HCT116 (cell line): Measurements from ENCODE around the gene HDGFL3. TPM values are rescaled to one million over a fixed set of nuclear protein-coding genes. Genes with fewer than 3 reads are reported as not detected.

Source experiments
- ATAC-seq: fragments of 200-7000 bp; cut with Tn5 transposase; 2 replicates; pipeline ENCODE4 v1.9.1; 2020; ENCODE audit warnings: mild to moderate bottlenecking, moderate library complexity
- BruUV-seq: library from RNA; stranded (reverse); fragments of 400-500 nt; replicated peaks from 2 replicates; lab custom pipeline; 2021; lab: Mats Ljungman, UMichigan
- CTCF ChIA-PET: fragments of 300-600 bp; sonication (Branson Sonifier 250); formaldehyde crosslinking; loops from one replicate; lab custom pipeline; 2021; ENCODE audit warnings: antibody characterized with exemption; lab: Charles Lee
- POLR2A ChIA-PET: fragments of 300-600, 350-600 bp; sonication (Branson Sonifier 250); formaldehyde crosslinking; loops from one replicate; lab custom pipeline; 2021; ENCODE audit warnings: antibody characterized with exemption; lab: Charles Lee
- RAD21 ChIA-PET, 2 experiments: fragments of 300-600 bp; sonication (Branson Sonifier 250); formaldehyde crosslinking; loops; one replicate each; lab custom pipeline; 2023; ENCODE audit warnings: low total read pairs in 2 of 2; ENCODE audit not compliant: uncharacterized antibody in 2 of 2, unreplicated experiment in 2 of 2, low non-redundant PET in 1 of 2; lab: Charles Lee
- DNase-seq: peaks from one replicate; pipeline ENCODE4 v3.0.0-alpha.2; 2010; ENCODE audit warnings: low read depth, low spot score
- H2AFZ ChIP-seq: fragments of 200-600 bp; shearing (Covaris generic), sonication (generic); 2 replicates; pipeline ENCODE4 v1.6.1; 2017; ENCODE audit warnings: low read depth, mixed run types, mixed read lengths, antibody characterized with exemption, low read length; ENCODE audit not compliant: poor library complexity, severe bottlenecking
- H3K27ac ChIP-seq: 2 replicates; pipeline ENCODE4 v1.5.1; 2012; ENCODE audit warnings: low read depth, low read length
- H3K27me3 ChIP-seq: fragments of 200-600 bp; sonication (generic); 2 replicates; pipeline ENCODE4 v1.6.1; 2016; ENCODE audit warnings: mixed run types, low read length, mixed read lengths; ENCODE audit not compliant: insufficient read depth
- H3K36me3 ChIP-seq, 2 experiments: fragments of 200-500 bp in 1 of 2; fragments of 200-600 bp in 1 of 2; sonication (Bioruptor generic) in 1 of 2; sonication (generic) in 1 of 2; 2 replicates each; pipeline versions ENCODE4 v1.5.1 to v1.6.1; 2014 to 2016; ENCODE audit warnings: low read length in 2 of 2, inconsistent platforms in 1 of 2, mixed read lengths in 1 of 2, mixed run types in 1 of 2; ENCODE audit not compliant: insufficient read depth in 2 of 2, control insufficient read depth in 1 of 2
- H3K4me1 ChIP-seq, 2 experiments: fragments of 200-600 bp in 1 of 2; sonication (generic) in 1 of 2; 2 replicates each; pipeline versions ENCODE4 v1.5.1 to v1.6.1; 2012 to 2017; ENCODE audit warnings: low read length in 2 of 2, inconsistent platforms in 1 of 2, mild to moderate bottlenecking in 1 of 2, mixed read lengths in 1 of 2, mixed run types in 1 of 2, moderate library complexity in 1 of 2; ENCODE audit not compliant: insufficient read depth in 2 of 2, control insufficient read depth in 1 of 2
- H3K4me2 ChIP-seq: fragments of 200-600 bp; sonication (generic); 2 replicates; pipeline ENCODE4 v1.6.1; 2017; ENCODE audit warnings: mixed run types, low read length, mixed read lengths
- H3K4me3 ChIP-seq, 2 experiments: fragments of 200-600 bp in 1 of 2; sonication (generic) in 1 of 2; replicated peaks in 1 of 2; 2 replicates each; pipeline ENCODE4 v1.5.1; 2011 to 2016; ENCODE audit warnings: low read length in 2 of 2, control low read depth in 1 of 2, low read depth in 1 of 2, mild to moderate bottlenecking in 1 of 2, mixed read lengths in 1 of 2, mixed run types in 1 of 2
- H3K79me2 ChIP-seq: fragments of 200-600 bp; sonication (generic); 2 replicates; pipeline ENCODE4 v1.6.1; 2017; ENCODE audit warnings: mild to moderate bottlenecking, mixed run types, low read length, moderate library complexity, mixed read lengths; ENCODE audit not compliant: insufficient read depth
- H3K9ac ChIP-seq: fragments of 200-600 bp; sonication (generic); 2 replicates; pipeline ENCODE4 v1.6.1; 2016; ENCODE audit warnings: low read length, mixed read lengths
- H3K9me2 ChIP-seq: fragments of 200-600 bp; sonication (generic), shearing (Covaris generic); 2 replicates; pipeline ENCODE4 v1.6.1; 2017; ENCODE audit warnings: mixed run types, mild to moderate bottlenecking, moderate library complexity; ENCODE audit not compliant: insufficient read depth
- H3K9me3 ChIP-seq, 2 experiments: fragments of 200-500 bp in 1 of 2; fragments of 200-600 bp in 1 of 2; sonication (Bioruptor generic) in 1 of 2; sonication (generic) in 1 of 2; 2 replicates each; pipeline ENCODE4 v1.6.1; 2014 to 2017; ENCODE audit warnings: low read length in 2 of 2, mixed read lengths in 2 of 2, inconsistent platforms in 1 of 2, low read depth in 1 of 2, mild to moderate bottlenecking in 1 of 2, mixed run types in 1 of 2, moderate library complexity in 1 of 2; ENCODE audit not compliant: control insufficient read depth in 1 of 2, insufficient read depth in 1 of 2
- H4K20me1 ChIP-seq: fragments of 200-600 bp; sonication (generic), shearing (Covaris generic); 2 replicates; pipeline ENCODE4 v1.6.1; 2017; ENCODE audit warnings: mixed run types, mild to moderate bottlenecking, moderate library complexity; ENCODE audit not compliant: insufficient read depth
- ATF3 ChIP-seq: IDR thresholded peaks from 2 replicates; pipeline ENCODE4 v1.6.1; 2012
- CBX3 ChIP-seq: IDR thresholded peaks from 2 replicates; pipeline ENCODE4 v1.6.1; 2012; ENCODE audit warnings: low read depth
- ELF1 ChIP-seq: IDR thresholded peaks from 2 replicates; pipeline ENCODE4 v1.6.1; 2012; ENCODE audit warnings: low read depth, borderline replicate concordance
- EZH2 ChIP-seq: fragments of 200-600 bp; sonication (generic); IDR thresholded peaks from 2 replicates; pipeline ENCODE4 v1.6.1; 2017; ENCODE audit warnings: antibody characterized with exemption, mixed run types
- JUND ChIP-seq: IDR thresholded peaks from 2 replicates; pipeline ENCODE4 v1.6.1; 2012
- REST ChIP-seq: IDR thresholded peaks from 2 replicates; pipeline ENCODE4 v1.6.1; 2012; ENCODE audit warnings: low read depth
- TCF7L2 ChIP-seq: IDR thresholded peaks from 2 replicates; pipeline ENCODE4 v1.7.0; 2011; ENCODE audit warnings: borderline replicate concordance, inconsistent platforms; ENCODE audit not compliant: insufficient read depth, insufficient read length; ENCODE audit errors: extremely low read depth
- YY1 ChIP-seq: IDR thresholded peaks from 2 replicates; pipeline ENCODE4 v1.6.1; 2011; ENCODE audit warnings: low read length, low read depth, moderate library complexity, mild to moderate bottlenecking; ENCODE audit not compliant: insufficient replicate concordance; ENCODE audit errors: extremely low read depth
- intact Hi-C: fragments of 100-400 bp; cut with micrococcal nuclease; formaldehyde crosslinking; loops from 2 replicates; pipeline ENCODE4 v1.10.0; 2022
- total RNA-seq: library from RNA; stranded (reverse); gene quantifications from one replicate; pipeline ENCODE4 v1.2.1, GENCODE V29; 2021; ENCODE audit not compliant: unreplicated experiment
- TF ChIP-seq, protein P1 (sequence below): IDR thresholded peaks from 2 replicates; pipeline ENCODE4 v1.6.1; 2011; ENCODE audit warnings: mild to moderate bottlenecking, low read length, moderate library complexity; ENCODE audit not compliant: insufficient replicate concordance; ENCODE audit errors: extremely low read depth
- TF ChIP-seq, protein P2 (sequence below): IDR thresholded peaks from 2 replicates; pipeline ENCODE4 v1.6.1; 2012

Gene HDGFL3
- total RNA-seq, 1 experiment from 2014 or later, result 0.64 TPM

DNA sequence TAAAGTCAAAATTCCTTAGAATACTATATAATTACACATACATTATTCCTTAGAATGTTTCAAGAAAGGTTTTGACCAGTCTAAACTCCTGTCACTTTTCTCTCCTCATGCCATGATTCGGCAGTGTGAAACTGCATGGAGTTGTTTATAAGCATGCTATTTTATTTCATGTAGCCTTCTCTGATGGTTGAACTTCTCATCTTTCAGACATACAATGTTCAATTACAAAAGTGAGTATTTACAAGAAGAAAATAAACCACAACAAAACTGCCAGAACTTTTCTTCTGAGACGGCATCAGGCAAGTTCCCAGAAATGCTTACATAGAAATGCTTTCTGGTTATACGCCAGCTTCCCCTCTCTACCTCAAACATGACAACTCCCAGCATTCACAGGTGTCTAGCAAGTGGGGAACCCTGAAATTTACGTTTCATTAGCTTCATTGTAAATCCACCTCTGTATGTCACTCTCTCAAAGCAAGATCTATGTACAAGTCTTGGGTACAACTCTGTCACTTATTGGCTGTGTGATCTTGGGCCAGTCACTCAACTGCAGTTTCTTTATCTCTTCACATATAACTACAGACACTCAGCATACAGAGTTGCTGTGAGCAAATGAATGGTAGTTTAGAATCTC lies 42.7 kb downstream of the HDGFL3 start:
- ChIA-PET CTCF (no interaction called here), RAD21 (no interaction called here), POLR2A (no interaction called here)
- Histone ChIP-seq H3K4me1 (no peaks in the 10 kb centered on the region), H3K9ac (no peak overlapping the region), H3K36me3 (no peaks in the 10 kb centered on the region), H3K9me2 (no peaks in the 10 kb centered on the region), H4K20me1 (no peaks in the 10 kb centered on the region), H3K27ac (no peak overlapping the region), H3K9me3 (no peaks in the 10 kb centered on the region), H3K4me2 (no peak overlapping the region), H3K27me3 (no peaks in the 10 kb centered on the region), H3K79me2 (no peaks in the 10 kb centered on the region), H2AFZ (no peak overlapping the region), H3K4me3 (no peak overlapping the region)
- BruUV-seq, result no TSS peak
- intact Hi-C loops, result no loop called here
- TF ChIP-seq, protein P1, sequence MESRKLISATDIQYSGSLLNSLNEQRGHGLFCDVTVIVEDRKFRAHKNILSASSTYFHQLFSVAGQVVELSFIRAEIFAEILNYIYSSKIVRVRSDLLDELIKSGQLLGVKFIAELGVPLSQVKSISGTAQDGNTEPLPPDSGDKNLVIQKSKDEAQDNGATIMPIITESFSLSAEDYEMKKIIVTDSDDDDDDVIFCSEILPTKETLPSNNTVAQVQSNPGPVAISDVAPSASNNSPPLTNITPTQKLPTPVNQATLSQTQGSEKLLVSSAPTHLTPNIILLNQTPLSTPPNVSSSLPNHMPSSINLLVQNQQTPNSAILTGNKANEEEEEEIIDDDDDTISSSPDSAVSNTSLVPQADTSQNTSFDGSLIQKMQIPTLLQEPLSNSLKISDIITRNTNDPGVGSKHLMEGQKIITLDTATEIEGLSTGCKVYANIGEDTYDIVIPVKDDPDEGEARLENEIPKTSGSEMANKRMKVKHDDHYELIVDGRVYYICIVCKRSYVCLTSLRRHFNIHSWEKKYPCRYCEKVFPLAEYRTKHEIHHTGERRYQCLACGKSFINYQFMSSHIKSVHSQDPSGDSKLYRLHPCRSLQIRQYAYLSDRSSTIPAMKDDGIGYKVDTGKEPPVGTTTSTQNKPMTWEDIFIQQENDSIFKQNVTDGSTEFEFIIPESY, result no peak
- no peak for TF ChIP-seq CBX3
- TF ChIP-seq ATF3, result no peak
- TF ChIP-seq ELF1, result no peak
- no peak for TF ChIP-seq YY1
- no peak for TF ChIP-seq REST
- no peak for TF ChIP-seq TCF7L2
- TF ChIP-seq EZH2, result no peak
- TF ChIP-seq, protein P2, sequence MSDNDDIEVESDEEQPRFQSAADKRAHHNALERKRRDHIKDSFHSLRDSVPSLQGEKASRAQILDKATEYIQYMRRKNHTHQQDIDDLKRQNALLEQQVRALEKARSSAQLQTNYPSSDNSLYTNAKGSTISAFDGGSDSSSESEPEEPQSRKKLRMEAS, result no peak
- no peak for TF ChIP-seq JUND
- DNase-seq (no peak), ATAC-seq (no peak)
